ENCODE data around the gene DDR2.
"Not testable (repeated sequence)": the region's sequence is repeated elsewhere in the genome, so short reads cannot be mapped to it uniquely, and the experiment has no call there.

DDR2 gene

GRCh38 chr1:162632217-162632666 is at the start of gene DDR2:
Gene DDR2, plus strand, starts transcription at chr1:162632464. Its CDS starts 86,600 bp downstream, at chr1:162719064.
- DNase-seq: no peak

- not testable (repeated sequence) for DNase-seq
Observed at GRCh38 chr1:162582901-162583300, 49.4 kb upstream of the DDR2 start.

DNA sequence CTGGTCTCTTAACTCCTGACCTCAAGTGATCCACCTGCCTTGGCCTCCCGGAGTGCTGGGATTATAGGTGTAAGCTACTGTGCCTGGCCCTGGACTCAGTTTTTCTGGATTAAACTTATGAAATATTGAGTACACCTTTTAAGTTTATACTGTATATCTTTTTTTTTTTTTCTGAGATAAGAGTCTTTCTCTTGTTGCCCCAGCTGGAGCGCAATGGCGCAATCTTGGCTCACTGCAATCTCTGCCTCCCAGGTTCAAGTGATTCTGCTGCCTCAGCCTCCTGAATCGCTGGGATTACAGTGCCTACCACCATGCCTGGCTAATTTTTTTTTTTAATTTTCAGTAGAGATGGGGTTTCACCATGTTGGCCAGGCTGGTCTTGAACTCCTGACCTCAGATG is 47.2 kb upstream of the DDR2 start:
- DNase-seq: not testable (repeated sequence)

- no peak for DNase-seq
Observed at GRCh38 chr1:162587347-162587746, 44.9 kb upstream of the DDR2 start.

DNA sequence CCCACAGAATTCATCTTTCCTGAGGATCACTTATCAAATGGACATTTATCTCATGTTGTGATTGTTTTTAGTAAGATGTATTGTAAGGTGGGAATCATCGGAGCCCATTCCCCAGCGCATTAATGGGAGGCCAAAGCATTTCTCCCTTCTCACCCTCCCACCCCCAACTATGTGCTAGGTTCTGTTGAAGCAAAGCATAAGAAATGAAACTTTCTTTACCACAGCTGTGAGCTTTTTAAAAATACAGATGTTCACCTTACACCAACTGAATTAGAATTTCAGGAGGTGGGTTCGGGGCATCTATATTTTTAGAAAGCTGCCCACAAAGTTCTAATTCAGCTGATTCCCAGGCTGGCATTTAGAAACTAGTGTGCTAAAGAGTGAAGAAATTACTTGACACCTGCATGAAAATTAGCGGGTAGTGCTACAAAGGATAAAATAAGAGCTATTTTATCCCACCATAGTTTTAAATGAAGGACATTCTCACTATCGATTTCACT is 44.5 kb upstream of the DDR2 start:
- DNase-seq: no peak

GRCh38 chr1:162590101-162590500 is 42.2 kb upstream of the DDR2 start:
- DNase-seq: no peak

DNA sequence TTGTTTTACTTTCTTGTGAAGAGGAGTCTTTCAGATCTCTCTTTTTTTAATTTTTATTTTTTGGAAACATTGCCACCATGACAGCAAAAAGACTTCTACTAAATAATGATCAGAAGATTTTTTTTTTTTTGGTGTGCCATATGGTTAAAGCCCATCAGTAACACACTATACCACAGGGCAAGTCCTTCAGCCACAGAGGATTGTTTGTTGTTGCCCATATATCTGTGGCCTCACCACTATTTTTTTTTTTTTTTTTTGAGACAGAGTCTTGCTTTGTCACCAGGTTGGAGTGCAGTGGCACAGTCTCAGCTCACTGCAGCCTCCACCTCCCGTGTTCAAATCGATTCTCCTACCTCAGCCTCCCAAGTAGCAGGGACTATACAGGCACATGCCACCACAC is 41.6 kb upstream of the DDR2 start:
- DNase-seq: no peak

DNA sequence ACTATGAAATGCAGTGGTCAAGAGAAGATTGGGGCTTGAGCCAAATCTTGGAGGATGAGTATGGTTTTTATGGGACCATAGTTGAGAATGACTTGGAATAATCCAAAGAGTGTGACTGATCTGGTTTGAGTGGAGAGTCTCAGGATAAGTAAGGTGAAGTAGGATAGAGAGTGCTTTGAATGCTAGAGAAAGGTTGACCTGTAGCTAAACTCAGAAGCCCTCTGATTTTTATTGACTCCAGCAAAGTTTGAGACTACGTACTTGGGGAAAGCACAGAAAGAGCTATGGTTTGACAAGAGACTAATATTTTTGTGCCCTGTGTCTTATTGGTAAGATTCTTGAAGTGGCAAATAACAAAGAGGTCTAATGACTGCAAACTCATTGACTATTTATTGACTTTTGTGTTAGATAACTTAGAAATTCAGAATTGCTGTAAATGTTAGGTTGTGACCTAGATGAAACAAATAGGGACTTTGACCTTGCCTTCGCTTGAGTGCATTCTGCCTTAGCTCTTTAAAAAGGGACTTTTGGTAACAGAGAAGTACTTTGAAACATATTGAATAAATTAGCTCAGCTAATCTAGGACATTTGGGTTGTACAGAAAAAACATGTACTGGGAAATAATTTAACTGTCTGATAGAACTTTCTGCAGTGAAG is 35.6 kb upstream of the DDR2 start:
- no peak for DNase-seq

DNA sequence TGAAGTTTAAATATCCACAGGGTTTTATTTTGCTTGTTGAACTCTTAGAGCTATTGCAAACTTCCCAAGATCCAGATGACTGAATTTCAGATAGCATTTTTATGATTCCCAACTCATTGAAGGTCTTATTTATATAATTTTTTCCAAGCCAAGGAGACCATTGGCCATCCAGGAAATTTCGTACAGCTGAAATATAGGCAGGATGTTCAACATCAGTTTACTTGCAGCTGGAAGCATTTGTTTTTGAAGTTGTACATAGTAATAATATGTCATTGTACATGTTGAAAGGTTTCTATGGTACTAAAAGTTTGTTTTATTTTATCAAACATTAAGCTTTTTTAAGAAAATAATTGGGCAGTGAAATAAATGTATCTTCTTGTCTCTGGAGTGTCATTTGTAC is 32.8 kb upstream of the DDR2 start:
- DNase-seq: no peak

GRCh38 chr1:162603117-162603516 is 29.1 kb upstream of the DDR2 start:
- not testable (repeated sequence) for DNase-seq

GRCh38 chr1:162605225-162605927 is 26.9 kb upstream of the DDR2 start:
- DNase-seq: no peak

- no peak for DNase-seq
Observed at GRCh38 chr1:162609306-162609705, 23.0 kb upstream of the DDR2 start.

DNA sequence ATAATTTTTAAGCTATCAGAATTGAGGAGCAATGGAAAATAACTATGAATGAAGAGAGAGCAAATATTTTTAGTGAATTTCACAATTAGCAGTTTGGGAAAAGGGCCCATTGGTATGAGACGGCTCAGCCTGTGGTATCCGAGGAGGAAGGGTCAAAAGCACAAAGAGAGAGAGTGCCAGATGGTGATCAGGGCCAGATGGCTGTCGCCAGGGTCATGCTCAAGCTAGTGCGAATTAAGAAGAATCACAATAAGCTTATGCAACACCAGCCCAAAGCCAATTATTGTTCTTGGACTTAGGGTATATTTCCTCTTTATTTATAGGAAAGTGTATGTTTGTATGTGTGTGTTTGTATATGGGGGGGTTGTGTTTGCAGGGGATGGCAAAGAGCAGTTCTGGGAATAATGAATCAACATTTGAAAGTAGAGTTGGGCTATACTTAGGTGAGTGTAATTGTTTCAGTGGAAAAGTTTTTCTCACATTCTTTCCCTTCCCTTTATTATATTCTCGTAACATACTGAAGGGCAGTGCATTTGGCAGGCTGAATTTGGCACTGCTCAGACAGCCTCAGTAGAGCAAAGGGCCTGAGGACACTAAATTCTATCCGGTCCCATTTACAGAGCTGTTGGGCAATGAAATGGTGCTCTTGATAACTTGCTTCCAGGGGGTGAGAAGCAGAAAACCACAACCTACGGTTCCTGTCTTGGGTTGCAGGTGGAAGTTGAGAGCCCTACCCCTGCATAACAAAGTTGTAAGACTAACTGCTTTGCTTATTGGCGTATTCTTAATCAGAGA is 19.5 kb upstream of the DDR2 start:
- no peak for DNase-seq

GRCh38 chr1:162616848-162617247 is 15.4 kb upstream of the DDR2 start:
- no peak for DNase-seq

- DNase-seq: no peak
Observed at GRCh38 chr1:162617513-162617912, 14.8 kb upstream of the DDR2 start.

- DNase-seq: no peak
Observed at GRCh38 chr1:162619076-162619475, 13.2 kb upstream of the DDR2 start.

DNA sequence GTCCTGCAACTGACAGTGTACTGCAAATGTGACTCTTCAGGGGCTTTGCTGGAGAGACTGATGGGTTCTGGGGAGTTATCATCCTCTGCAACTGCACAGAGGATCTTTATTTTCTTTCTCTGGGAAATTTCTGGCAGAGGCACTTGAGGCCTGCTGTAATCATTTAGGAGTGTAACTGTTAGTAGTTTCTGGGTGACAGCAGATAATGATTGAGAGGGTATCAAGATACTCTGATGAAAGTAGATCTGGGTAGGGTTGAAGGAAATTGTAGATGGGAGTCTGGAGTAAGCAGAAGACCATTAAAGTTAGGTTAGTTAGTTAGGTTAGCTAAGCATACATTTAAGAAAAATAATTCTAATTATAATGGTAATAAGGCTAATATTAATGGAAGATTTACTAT is 11.0 kb upstream of the DDR2 start:
- no peak for DNase-seq

GRCh38 chr1:162625679-162626078 is 6.6 kb upstream of the DDR2 start:
- DNase-seq: no peak

DNA sequence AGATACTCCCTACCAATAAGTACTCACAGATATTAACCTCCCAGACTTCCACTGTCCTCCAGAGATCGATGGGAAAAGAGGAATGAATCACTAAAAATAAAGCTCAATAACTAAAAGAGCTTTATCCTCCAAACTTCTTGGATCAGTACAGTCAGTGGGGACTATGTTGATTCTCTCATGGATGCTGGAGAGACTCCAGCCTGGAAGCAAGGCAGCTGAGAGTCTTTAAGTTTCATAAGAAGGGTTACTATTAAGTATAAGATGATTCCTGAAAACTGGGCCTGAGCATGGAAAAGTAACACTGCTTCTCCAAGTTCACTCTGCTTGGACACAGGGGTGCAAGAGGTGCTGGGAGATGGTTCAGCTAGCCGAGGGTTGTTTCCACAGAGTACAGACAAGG is 6.2 kb upstream of the DDR2 start:
- no peak for DNase-seq

- DNase-seq: no peak
Observed at GRCh38 chr1:162626761-162627160, 5.5 kb upstream of the DDR2 start.

DNA sequence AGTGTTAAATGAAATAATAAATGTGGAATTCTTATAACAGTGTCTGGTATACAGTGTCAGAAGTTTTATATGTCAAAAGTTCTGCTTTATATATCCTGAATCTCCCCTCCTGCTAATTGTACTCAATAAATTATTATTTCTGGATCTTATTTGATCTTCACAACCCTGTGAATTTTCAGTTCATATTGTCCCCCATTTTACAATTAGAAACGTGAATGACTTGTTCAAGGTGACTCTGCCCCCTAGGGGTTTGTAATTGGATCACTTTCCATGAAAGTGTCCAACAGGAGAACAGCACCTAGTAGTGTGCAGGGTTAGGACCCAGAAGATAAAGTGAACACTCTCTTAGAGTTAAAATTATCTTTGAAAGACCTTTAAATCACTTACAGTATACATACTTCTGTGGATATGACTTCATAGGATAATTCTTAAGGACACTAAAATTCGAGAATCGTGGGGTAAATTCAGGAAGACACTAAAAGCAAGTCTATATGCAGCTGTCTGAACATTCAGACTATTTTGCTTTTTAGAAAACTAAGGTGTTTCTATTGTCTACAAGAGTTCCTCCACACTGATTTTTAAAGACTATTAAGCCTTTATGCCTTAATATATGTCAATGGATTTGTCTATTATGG is 4.5 kb upstream of the DDR2 start:
- DNase-seq: no peak

GRCh38 chr1:162629077-162629627 is 3.1 kb upstream of the DDR2 start:
- DNase-seq: no peak

DNA sequence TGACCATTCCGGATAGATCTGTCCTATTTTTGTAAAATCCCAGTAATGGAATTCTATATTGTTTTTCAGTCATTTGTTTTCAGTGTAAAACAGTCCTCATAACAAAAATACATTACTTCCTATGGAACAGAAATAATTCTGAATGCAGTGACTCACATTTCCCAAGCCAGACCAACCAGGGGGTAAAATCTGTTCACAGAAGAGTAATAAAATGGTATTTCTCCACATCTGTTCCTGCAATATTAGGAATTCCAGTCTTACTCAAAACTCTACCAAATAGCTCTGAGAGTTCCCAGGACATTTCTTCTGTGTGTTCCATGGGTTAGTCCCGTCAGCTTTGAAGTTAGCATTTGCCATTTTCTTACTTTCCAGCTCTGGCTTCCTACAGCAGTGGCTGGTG is 2.6 kb upstream of the DDR2 start:
- no peak for DNase-seq
